GM18861 (cell line): ENCODE data around the gene TMEM63C.

ENCODE experiments used
- ATAC-seq: cut with Tn5 transposase; IDR thresholded peaks from one replicate; pipeline ENCODE4 v1.9.1; 2021; ENCODE audit not compliant: unreplicated experiment

Gene TMEM63C, protein sequence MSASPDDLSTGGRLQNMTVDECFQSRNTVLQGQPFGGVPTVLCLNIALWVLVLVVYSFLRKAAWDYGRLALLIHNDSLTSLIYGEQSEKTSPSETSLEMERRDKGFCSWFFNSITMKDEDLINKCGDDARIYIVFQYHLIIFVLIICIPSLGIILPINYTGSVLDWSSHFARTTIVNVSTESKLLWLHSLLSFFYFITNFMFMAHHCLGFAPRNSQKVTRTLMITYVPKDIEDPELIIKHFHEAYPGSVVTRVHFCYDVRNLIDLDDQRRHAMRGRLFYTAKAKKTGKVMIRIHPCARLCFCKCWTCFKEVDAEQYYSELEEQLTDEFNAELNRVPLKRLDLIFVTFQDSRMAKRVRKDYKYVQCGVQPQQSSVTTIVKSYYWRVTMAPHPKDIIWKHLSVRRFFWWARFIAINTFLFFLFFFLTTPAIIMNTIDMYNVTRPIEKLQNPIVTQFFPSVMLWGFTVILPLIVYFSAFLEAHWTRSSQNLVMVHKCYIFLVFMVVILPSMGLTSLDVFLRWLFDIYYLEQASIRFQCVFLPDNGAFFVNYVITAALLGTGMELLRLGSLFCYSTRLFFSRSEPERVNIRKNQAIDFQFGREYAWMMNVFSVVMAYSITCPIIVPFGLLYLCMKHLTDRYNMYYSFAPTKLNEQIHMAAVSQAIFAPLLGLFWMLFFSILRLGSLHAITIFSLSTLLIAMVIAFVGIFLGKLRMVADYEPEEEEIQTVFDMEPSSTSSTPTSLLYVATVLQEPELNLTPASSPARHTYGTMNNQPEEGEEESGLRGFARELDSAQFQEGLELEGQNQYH

DNA sequence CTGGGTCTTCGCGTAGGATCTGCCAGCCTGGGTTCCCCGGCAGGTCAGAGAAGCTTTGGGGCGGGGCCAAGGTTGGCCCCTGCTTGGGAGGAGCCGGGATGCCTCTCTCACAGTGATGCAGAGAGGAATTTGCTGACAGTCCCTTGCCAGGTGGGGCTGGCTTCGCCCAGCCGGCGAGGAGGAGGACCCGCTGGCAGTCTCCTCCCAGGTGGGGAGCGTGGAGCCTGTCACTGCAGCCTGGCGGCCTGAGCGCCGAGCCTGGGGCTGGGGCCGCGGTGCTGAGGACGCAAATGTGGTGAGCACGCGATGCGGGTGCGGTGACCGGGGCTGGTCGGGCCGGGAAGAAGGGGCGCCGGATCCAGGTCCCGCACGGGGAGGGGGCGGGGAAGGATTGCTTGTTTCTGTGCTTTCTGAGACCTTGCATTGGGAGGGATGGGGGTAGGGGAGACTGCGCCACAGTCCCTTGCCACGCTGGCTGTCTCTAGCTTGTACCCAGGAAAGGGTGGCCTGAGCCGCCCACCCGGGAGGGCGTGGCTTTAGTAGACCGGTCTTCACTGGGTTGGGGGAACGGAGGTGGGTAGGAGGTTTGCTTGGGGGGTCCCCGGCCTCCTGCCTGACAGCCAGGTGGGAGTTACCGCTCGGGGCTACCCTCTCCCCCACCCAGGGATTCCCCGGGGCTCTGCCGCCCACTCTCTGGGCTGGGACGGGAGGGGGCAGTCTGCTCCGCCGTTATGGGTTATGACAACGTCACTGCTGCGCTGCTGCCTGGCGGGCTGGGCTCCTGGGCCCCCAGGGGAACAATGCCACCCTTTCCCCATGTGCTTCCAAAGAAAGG, at the start of gene TMEM63C:
Gene TMEM63C (plus strand): TSS at position 196 of the 835 bp plus-strand sequence. CDS start 37,016 bp downstream, outside the sequence.
- no peak for ATAC-seq

DNA sequence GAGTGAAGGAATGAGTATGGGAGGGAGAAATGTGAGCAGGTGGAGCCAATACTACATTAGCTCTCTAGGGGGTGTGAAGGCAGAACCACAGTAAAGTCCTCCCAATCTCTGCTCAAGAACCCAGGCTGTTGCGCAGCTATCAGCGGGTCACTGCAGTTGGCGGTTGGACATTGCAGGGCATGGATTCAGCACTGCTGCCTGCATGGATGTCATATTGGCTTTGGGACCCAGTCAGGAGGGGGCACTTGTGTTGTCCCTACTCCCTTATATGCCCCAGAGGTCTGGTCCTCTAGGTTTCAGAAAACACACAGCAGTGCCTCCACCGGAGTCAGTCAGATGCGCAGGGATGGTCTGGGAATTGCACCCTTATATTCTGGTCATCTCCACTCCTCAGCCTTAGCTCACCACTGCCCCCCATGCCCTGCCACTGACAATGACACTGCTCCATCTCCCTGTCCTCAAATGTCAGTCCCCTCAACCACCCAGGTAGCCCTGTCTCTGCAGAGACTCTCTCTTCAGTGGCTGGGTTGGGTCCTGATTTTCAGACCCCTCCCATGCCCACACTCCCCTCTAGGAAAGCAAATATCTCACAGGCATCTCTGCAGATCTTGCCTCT, 49.6 kb upstream of the TMEM63C start:
- no peak for ATAC-seq

DNA sequence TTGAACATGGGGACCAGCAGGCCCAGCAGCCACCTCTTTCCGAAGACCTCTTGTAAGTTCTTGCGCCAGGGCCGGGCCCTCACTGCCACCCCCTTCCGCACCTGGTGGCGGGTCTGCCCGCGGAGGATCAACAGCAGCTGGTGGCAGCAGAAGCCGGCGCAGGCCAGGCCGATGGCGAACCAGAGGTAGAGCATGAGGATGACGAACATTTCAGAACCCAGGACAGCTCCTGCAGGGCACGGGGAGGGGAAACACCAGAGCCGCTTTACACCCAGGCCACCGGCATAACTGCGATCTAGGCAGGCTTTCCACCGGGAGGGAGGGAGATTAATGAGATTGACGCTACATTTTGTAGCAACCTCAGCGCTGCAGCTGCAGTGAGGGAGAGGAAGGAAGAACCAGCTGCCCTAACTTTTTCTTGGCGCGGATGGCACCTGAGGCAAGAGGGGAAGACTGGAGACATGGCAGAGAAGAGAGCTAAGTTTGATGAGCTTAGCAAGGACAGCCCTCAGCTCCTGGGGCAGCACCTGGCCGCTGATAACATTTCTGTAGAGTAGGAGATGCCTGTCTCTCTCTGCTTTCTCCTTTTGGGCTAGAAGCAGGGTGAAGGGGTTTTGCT, 47.8 kb upstream of the TMEM63C start:
- no peak for ATAC-seq

DNA sequence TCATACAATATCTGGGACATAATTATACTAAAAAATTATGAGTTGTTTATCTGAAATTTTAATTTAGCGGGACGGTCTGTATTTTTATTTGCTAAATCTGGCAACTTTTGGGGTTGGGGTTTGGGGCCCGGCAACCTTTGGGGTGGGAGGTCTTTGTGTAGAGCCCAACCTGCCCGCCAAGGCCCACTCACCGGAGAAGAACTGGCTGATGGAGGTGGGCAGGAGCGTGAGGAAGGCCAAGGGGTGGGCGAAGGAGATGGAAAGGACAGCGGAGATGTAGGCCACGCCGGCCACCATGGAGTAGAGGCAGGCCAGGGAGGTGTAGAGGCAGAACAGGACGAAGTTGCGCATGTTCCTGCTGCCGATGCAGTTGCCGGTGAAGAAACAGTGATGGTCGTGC, 42.6 kb upstream of the TMEM63C start:
- no peak for ATAC-seq

DNA sequence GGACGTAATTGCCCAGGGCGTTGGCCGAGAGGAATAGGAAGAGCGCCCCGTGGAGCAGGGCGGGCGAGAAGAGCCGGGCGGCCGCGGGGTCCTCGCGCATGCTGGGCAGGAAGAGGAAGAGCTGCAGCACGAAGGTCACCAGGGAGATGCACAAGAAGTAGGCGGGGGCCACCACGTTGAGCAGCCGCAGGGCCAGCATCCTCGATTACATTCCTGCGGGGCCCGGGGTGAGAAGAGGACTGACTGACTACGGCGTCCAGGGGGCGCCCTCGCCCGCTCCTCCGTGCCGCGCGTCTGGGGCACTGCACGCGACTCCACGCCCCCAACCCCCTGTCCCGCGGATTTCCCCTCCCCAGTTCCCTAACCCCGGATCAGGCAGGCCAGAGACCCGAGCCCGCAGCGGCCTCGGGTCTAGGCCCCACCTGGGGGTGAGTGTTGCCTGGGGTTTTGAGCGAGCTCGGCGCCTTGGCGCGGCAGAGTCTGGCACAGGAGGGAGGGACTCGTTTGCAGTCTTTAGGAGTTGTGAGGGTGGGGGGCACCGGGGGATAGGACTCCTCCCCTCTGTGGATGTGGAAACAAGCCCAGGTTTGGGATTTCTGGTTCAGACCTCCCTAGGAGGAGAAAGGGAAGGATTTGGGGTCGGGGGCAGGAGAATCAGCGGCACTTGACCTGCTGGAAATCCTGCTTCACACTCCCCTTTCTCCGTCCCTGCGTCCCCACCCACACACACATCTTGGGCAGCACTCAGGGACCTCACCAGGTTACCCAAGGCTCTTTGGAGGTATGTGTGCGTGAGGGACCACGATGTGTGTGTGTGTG, 41.8 kb upstream of the TMEM63C start:
- ATAC-seq: no peak

DNA sequence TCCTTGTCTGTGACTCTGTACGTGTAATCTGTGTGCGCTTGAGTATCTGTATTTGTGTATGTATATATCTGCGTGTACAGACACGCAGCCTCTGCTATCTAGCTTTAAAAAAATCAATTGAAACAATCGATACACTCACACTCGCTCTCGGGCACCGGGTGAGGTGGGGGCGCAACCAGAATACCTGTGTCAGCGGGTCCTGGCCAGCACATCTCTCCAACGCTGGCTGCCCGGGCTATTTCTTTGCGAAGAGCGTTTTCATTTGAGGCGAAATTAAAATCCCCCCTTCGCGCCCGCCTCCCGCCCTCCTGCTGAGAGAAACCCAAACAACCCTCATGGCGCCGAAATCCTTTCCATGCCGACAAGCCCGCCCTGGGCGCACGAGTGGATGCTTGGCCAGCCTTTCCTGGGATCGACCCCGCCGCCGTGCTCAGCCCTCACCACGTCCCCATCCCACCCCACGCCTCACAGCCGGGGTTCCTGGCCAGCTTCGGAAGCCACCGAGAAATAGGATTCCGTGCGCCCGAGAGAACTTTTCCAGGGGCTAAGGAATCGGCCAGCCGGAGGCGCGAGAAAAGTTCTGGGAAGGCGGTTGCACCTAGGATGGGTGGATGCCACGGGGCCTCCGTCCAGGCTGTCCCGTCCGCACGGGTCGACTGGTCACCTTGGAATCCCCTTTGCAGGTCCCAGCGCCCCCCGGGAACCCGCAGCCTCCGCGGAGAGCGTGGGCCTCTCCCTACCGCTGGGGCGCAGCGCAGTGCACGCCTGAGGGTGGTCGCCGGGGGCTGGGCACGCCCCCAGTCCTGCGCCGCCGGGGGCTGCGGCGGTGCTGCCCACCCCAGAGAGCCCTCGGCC, 41.0 kb upstream of the TMEM63C start:
- no peak for ATAC-seq

DNA sequence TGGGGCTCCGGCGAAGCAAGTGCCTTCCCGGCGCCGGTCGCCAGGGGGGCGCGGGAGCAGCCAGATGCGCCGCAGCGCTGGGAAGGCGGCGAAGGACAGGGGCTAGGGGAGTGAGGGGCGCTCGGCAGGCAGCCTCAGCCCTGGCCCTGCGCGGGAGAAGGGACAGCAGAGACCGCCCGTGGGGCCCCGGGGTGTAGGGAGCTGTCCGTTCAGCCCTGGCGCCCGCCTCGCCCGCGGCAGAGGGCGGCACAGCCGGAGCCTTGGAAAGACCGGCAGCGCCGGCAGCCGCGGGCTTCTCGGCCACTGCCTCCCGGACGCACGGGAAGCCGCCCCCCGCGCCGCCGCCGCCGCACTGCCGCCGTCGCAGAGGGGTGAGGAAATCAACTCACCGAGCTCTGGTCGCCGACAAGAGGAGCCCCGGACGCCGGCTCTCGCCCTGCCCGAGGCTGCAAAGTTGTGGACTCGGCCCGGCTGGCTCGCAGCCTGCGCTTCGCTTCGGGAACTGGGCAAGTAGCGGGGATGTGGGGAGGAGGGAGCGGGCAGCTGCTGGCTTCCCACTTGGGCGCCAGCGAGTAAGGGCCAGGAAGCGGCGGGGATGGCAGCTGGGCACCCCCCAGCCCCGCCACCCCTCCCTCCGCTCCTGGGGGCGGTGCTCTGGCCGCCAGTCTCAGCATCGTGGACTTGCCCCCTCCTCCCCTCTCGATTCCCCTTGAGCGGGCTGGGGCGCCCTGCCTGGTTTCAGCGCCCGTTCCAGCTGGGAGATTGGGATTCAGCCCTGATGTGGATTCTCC, 40.2 kb upstream of the TMEM63C start, which contains the start of gene ZDHHC22:
Gene ZDHHC22 (minus strand): TSS at position 578 of the 791 bp plus-strand sequence. CDS start 2,053 bp downstream, outside the sequence.
- no peak for ATAC-seq

DNA sequence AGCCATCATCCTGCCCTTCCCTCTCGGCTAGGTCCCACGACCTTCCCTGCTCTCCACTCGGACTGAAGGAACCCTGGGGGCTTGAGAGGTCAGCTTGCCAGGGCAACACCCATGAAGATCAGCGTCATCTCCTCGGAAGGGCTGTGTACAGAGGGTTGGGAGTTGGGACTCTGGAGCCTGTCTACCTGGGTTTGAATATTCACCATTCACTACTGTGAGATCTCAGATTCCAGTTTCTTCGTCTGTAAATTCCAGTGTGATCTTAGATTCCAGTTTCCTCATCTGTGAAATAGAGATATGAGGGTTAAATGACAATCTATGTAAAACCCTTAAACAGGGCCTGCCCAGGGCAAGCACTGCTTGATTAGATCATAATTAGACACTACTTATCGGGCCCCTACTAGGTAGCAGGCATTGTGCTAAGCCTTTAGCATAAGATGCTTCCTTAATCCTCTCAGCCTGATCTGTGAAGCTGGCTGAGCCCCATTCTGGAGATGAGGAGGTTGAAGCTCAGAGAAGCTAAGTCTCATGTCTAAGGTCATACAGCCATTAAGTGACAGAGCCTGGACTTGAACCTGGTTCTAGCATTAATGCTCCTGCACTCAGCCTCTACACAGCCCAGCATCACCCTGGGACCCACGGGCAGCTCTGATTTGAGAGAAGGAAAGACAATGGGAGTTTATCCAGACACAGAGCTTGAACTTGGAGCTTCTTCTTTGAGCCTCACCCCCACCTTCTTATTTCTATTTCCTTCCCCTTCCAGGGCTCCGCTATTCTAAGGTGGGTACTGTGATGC, 39.4 kb upstream of the TMEM63C start:
- no peak for ATAC-seq

DNA sequence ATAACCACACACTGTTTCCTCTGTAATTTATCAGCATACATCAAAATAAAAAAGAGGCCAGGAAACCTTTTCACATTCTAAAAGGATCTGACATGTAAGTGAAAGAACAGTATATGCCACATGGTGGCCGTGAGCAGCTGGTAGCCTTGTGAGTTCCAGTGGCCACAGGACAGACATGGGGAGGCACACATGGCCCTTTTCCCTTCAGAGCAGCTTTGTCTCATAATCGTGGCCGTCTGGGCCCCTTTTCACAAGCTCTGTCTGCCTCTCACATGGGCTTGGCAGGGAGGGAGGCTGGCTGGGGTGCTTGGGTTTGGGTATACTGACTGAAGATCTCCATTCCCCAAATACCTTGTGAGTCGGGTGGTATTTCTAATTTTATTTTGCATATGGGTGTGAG, 38.5 kb upstream of the TMEM63C start:
- no peak for ATAC-seq

DNA sequence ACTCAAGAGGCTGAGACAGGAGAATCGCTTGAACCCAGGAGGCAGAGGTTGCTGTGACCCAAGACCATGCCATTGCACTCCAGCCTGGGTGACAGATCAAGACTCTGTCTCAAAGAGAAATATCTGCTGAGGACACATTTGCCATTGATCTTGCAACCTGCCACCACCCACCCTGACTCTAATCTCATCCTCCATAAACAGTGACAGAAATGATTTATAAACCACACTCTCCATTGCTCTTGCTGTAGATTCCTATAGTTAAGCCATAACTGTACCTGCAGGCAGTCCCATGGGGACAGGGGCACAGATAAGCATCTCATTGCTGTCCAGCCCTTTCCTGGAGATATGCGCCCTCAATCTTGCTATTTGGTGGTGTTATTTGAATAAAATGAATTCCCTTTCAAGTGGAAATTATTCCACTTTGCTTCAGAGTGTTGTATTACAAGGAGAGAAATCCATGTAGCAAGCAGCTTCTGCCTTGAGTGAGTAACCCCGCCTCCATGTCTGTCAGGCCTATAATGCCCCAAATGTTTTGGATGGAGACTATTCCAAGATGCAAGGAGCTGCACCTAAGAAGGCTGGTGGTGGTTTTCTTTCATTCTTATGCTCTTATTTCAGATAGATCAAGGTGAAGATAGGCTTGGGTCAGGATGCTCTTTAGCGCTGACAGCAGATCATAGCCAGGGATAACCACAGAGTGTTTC, 37.0 kb upstream of the TMEM63C start:
- ATAC-seq: no peak

DNA sequence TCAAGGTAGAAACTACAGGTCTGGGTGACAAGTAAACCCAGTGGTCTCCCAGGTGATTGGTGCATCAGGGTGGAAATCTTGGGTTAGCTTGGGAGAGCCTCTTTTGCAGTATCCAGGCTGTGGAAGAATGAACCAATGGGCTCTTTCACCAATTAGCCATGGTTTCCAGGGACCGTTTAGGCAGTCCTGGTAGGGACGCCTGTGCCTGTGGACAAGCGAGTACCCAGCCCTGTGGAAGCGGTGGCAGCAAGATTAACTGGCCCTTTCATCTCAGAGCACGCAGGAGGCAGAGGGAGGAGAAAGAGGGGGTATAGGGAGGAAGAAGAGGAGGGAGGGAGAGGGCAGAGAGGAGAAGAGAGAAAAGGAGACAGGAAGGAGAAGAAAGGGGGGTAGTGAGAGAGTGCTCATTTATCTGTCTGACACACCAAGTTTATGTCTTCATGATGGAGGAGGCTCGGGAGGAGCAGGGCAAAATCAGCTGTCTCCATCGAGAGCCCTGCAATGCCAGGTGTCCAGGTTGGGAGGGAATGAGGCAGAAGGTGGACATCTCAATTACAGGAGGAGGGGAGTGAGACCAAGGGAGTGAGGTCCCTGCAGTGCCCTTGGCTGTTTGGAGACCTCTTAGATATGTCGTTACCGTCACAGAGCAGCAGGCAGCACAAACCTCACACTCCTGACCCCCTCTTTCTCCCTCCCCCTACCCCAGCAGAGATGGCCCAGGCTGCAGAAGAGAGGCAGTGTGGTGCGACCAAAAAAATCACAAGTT, 35.4 kb upstream of the TMEM63C start:
- ATAC-seq: no peak

DNA sequence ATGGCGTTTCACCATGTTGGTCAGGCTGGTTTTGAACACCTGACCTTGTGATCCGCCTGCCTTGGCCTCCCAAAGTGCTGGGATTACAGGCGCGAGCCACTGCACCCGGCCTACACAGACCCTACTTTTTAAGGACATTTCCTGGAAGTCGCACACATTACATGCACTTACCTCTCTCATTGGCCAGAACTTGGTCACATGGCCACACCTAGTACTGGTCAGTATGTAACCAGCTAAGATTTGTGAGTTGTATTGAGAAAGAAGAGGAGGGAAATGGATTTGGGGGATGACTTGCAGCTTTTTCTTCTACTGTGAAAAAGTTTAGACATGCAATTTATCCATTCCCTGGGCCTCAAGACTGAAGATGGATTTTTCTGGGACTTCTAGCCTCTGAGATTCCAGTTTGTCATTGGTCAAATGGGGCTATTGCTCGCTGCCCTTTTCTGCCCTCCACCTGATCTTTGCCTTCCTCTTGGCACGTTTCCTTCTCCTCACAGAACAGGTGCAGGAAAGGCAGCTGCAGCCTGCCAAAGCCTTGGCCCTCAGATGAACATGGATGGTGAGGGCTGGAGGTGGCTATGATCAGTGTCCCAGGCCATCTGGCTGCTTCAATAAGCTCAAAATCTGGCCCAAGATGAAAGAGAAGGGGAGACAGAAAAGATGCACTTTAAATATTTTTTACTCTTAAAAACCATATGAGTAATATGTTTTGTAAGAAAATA, 32.9 kb upstream of the TMEM63C start:
- ATAC-seq: no peak

DNA sequence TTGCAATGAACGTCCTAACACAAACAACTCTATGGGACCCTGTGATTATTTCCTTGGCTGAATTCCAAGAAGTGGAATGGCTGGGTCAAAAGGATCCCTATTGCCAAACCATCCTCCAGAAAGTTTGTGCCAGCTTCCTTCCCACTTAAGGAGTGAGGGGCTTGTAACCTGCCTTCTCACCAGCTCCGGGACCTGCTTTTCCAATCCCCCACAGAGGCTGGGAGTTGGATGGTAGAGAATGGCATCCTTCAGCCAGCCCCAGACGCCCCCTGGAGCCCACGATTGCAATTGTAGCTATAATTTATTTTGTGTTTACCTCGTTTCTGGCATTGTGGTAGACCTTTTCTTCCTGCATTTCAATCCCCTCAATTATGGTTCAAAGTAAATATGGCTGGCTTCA, 30.4 kb upstream of the TMEM63C start:
- no peak for ATAC-seq

DNA sequence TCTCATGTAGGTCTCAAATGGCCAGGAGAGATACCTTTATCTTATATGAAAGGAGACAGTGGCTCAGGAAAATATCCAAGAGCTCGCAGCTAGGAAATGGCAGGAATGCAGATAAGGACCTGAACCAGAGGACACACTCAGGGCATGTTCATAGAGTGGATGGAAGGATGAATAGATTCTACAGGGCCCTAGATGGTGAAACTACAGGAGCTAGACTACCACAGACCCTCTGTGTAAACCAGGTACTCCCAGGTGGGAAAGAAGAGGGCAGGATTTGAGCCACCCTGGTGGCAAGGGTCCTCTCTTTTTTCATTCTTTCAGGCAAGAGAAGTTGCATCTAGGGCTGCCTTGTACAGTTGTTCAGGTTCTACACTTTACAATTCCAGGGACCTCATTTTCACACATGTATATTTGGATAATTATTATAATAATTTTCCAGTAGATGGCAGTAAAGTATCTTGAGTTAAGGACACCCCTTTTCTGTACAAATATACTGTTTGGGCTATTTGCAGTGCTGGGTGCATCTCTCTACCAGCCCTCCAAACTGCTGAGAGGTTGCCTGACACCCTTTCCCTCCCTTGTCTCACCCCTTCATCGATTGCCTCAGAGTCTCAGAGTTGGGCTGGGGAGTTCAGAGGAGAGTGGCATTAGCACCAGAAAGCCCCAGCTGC, 29.5 kb upstream of the TMEM63C start:
- no peak for ATAC-seq
